Osteoblast (primary cell): ENCODE data around the gene ANKRD16. TPM values are rescaled to one million over a fixed set of nuclear protein-coding genes. Genes with fewer than 3 reads are reported as not detected.

ENCODE experiments used
- DNase-seq: peaks from one replicate; pipeline ENCODE4 v3.0.0; 2011; ENCODE audit warnings: low spot score, mixed read lengths; ENCODE audit not compliant: insufficient read length; ENCODE audit errors: missing footprints
- H2AFZ ChIP-seq: 2 replicates; pipeline ENCODE4 v1.6.0; 2011; ENCODE audit warnings: mild to moderate bottlenecking, low read length
- H3K27ac ChIP-seq: 2 replicates; pipeline ENCODE4 v1.5.1; 2011; ENCODE audit warnings: mild to moderate bottlenecking, low read depth, low read length, moderate library complexity
- H3K27me3 ChIP-seq: 2 replicates; pipeline ENCODE4 v1.6.0; 2012; ENCODE audit warnings: mild to moderate bottlenecking, control low read depth, inconsistent platforms, low read length, moderate library complexity; ENCODE audit not compliant: insufficient read depth
- H3K36me3 ChIP-seq: 2 replicates; pipeline ENCODE4 v1.5.1; 2011; ENCODE audit warnings: mild to moderate bottlenecking, low read length, control low read depth, moderate library complexity; ENCODE audit not compliant: insufficient read depth
- H3K4me1 ChIP-seq: 2 replicates; pipeline ENCODE4 v1.5.1; 2011; ENCODE audit warnings: mild to moderate bottlenecking, low read length, control low read depth, moderate library complexity; ENCODE audit not compliant: insufficient read depth
- H3K4me2 ChIP-seq: 2 replicates; pipeline ENCODE4 v1.6.0; 2011; ENCODE audit warnings: mild to moderate bottlenecking, low read length; ENCODE audit not compliant: insufficient read depth
- H3K4me3 ChIP-seq: fragments of 200-600 bp; sonication (generic); 3 replicates; pipeline ENCODE4 v1.5.1; 2012; ENCODE audit warnings: mild to moderate bottlenecking, low read length, inconsistent platforms; ENCODE audit not compliant: insufficient read depth
- H3K79me2 ChIP-seq: 2 replicates; pipeline ENCODE4 v1.6.0; 2012; ENCODE audit warnings: mild to moderate bottlenecking, low read length, control low read depth, inconsistent platforms; ENCODE audit not compliant: insufficient read depth
- H3K9me3 ChIP-seq: 2 replicates; pipeline ENCODE4 v1.5.1; 2011; ENCODE audit warnings: low read depth, low read length, control low read depth
- H4K20me1 ChIP-seq: 2 replicates; pipeline ENCODE4 v1.6.0; 2012; ENCODE audit warnings: mild to moderate bottlenecking, low read length, control low read depth; ENCODE audit not compliant: insufficient read depth
- CTCF ChIP-seq: IDR thresholded peaks from 2 replicates; pipeline ENCODE4 v1.5.1; 2011; ENCODE audit warnings: mild to moderate bottlenecking, low read depth, low read length, moderate library complexity; ENCODE audit errors: extremely low read depth
- total RNA-seq: library from RNA; depleted of rRNA; stranded (reverse); fragments of >200 nt; gene quantifications from 2 replicates; pipeline ENCODE4 v1.2.3, GENCODE V29; 2012

ANKRD16 gene
- total RNA-seq, 1 donor: 7.2 TPM

- Histone ChIP-seq H3K79me2 (no peaks in the 10 kb centered on the region), H3K4me2 (no peak overlapping the region), H3K36me3 (no peaks in the 10 kb centered on the region), H3K27me3 (peaks cover 2% of the 10 kb centered on the region), H3K9me3 (no peaks in the 10 kb centered on the region), H4K20me1 (no peaks in the 10 kb centered on the region), H3K4me3 (no peak overlapping the region), H3K27ac (no peak overlapping the region), H3K4me1 (no peaks in the 10 kb centered on the region), H2AFZ (no peak overlapping the region)
- DNase-seq: no peak
- no peak for TF ChIP-seq CTCF
Observed at GRCh38 chr10:5844345-5845055, 45.2 kb downstream of the ANKRD16 start.

GRCh38 chr10:5843686-5844344, 45.9 kb downstream of the ANKRD16 start:
- no peaks in the 10 kb centered on the region for H3K36me3 ChIP-seq

GRCh38 chr10:5841965-5842364, 47.7 kb downstream of the ANKRD16 start:
- no peak for DNase-seq
- Histone ChIP-seq H3K4me2 (no peak overlapping the region), H3K9me3 (no peaks in the 10 kb centered on the region), H3K27me3 (peaks cover 2% of the 10 kb centered on the region), H3K27ac (no peak overlapping the region), H3K79me2 (no peaks in the 10 kb centered on the region), H4K20me1 (no peaks in the 10 kb centered on the region), H2AFZ (no peak overlapping the region), H3K4me3 (no peak overlapping the region), H3K36me3 (no peaks in the 10 kb centered on the region), H3K4me1 (no peaks in the 10 kb centered on the region)
- no peak for TF ChIP-seq CTCF

More at GRCh38 chr10:5843686-5844344, 45.9 kb downstream of the ANKRD16 start:
- no peak for TF ChIP-seq CTCF
- Histone ChIP-seq H3K4me2 (no peak overlapping the region), H2AFZ (no peak overlapping the region), H3K79me2 (no peaks in the 10 kb centered on the region), H3K4me3 (no peak overlapping the region), H3K27ac (no peak overlapping the region), H3K27me3 (peaks cover 2% of the 10 kb centered on the region), H3K4me1 (no peaks in the 10 kb centered on the region), H3K9me3 (no peaks in the 10 kb centered on the region), H4K20me1 (no peaks in the 10 kb centered on the region)
- no peak for DNase-seq
